Left ventricle myocardium inferior (tissue), 1 donor: Measurements from ENCODE around the gene SCNN1A. TPM values are rescaled to one million over a fixed set of nuclear protein-coding genes. Genes with fewer than 3 reads are reported as not detected.

Experiments
- DNase-seq: peaks from one replicate; pipeline ENCODE4 v3.0.0-alpha.2; 2020
- H3K27ac ChIP-seq: fragments of 200-600 bp; replicated peaks from 2 replicates; pipeline ENCODE4 v1.8.0; 2021
- H3K27me3 ChIP-seq: fragments of 200-600 bp; 2 replicates; pipeline ENCODE4 v1.8.0; 2021; ENCODE audit warnings: low read depth
- H3K36me3 ChIP-seq: fragments of 200-600 bp; 2 replicates; pipeline ENCODE4 v1.8.0; 2021
- H3K4me1 ChIP-seq: fragments of 200-600 bp; 2 replicates; pipeline ENCODE4 v1.8.0; 2021
- H3K4me3 ChIP-seq: fragments of 200-600 bp; 2 replicates; pipeline ENCODE4 v1.8.0; 2021; ENCODE audit warnings: mild to moderate bottlenecking, moderate library complexity
- H3K9me3 ChIP-seq: fragments of 200-600 bp; replicated peaks from 2 replicates; pipeline ENCODE4 v1.8.0; 2021
- intact Hi-C: fragments of 100-400 bp; cut with micrococcal nuclease; formaldehyde crosslinking; loops from one replicate; pipeline ENCODE4 v1.11.0; 2022
- total RNA-seq: library from RNA; stranded (reverse); fragmentation: NEBNext Ultra II Directional; extraction: Animal tissue kit (Norgen Biotek cat#: 25700); gene quantifications from one replicate; pipeline ENCODE4 v1.2.1, GENCODE V29; 2021
- TF ChIP-seq, protein P1 (sequence below): fragments of 200-600 bp; IDR thresholded peaks from 2 replicates; pipeline ENCODE4 v1.8.0; 2021; ENCODE audit warnings: antibody characterized with exemption, mild to moderate bottlenecking, borderline replicate concordance
- donor health status: DM: no; HTN: yes; CAD: no; lungs with severe emphysema.

SCNN1A gene
- total RNA-seq, 1 donor from 2014 or later = 0.22 TPM

GRCh38 chr12:6367065-6367968 is 8.0 kb downstream of the SCNN1A start:
- Histone ChIP-seq H3K9me3 (no peaks in the 10 kb centered on the region), H3K27me3 (no peaks in the 10 kb centered on the region), H3K4me1 (peaks cover 14% of the 10 kb centered on the region), H3K36me3 (no peaks in the 10 kb centered on the region), H3K4me3 (no peak overlapping the region), H3K27ac (peak overlapping the region; percentile 38)
- TF ChIP-seq, protein P1, sequence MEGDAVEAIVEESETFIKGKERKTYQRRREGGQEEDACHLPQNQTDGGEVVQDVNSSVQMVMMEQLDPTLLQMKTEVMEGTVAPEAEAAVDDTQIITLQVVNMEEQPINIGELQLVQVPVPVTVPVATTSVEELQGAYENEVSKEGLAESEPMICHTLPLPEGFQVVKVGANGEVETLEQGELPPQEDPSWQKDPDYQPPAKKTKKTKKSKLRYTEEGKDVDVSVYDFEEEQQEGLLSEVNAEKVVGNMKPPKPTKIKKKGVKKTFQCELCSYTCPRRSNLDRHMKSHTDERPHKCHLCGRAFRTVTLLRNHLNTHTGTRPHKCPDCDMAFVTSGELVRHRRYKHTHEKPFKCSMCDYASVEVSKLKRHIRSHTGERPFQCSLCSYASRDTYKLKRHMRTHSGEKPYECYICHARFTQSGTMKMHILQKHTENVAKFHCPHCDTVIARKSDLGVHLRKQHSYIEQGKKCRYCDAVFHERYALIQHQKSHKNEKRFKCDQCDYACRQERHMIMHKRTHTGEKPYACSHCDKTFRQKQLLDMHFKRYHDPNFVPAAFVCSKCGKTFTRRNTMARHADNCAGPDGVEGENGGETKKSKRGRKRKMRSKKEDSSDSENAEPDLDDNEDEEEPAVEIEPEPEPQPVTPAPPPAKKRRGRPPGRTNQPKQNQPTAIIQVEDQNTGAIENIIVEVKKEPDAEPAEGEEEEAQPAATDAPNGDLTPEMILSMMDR = peak; percentile 40
- intact Hi-C loops = no loop called here
- no peak for DNase-seq

DNA sequence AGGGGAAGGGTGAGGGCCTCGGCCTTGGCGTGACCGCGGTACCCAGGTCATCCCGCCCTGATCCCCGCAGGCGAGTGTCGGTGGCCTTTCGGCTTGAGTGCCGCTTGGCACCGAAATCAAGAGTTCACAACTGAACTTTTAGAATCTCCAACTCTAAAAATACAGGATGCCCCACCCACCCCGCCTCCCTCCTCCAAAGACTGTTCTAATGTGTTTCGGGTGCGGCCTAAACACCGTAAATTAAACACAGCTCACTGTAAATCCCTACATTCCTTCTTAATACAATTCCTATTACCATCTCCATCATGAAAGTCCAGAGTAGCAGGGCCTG is 11.4 kb downstream of the SCNN1A start:
- no peaks in the 10 kb centered on the region for H3K9me3 ChIP-seq
- TF ChIP-seq, protein P1 = no peak
- peak overlapping the region; percentile 94 for H3K27ac ChIP-seq
- no peaks in the 10 kb centered on the region for H3K36me3 ChIP-seq
- no peaks in the 10 kb centered on the region for H3K27me3 ChIP-seq
- peak overlapping the region; percentile 74 for H3K4me3 ChIP-seq
- intact Hi-C loops = no loop called here
- H3K4me1 ChIP-seq = peaks cover 17% of the 10 kb centered on the region
- DNase-seq = no peak

GRCh38 chr12:6363330-6364043 is 11.9 kb downstream of the SCNN1A start:
- H3K4me3 ChIP-seq = peak overlapping the region; percentile 74
- no peaks in the 10 kb centered on the region for H3K36me3 ChIP-seq
- intact Hi-C loops = no loop called here
- TF ChIP-seq, protein P1 = peak; percentile 5
- peak; percentile 82 for DNase-seq
- H3K4me1 ChIP-seq = peaks cover 17% of the 10 kb centered on the region
- no peaks in the 10 kb centered on the region for H3K27me3 ChIP-seq
- H3K27ac ChIP-seq = peak overlapping the region; percentile 94
- H3K9me3 ChIP-seq = no peaks in the 10 kb centered on the region

- peak overlapping the region; percentile 74 for H3K4me3 ChIP-seq
- H3K9me3 ChIP-seq = no peaks in the 10 kb centered on the region
- no peaks in the 10 kb centered on the region for H3K36me3 ChIP-seq
- H3K4me1 ChIP-seq = peaks cover 17% of the 10 kb centered on the region
- TF ChIP-seq, protein P1 = no peak
- intact Hi-C loops = no loop called here
- H3K27me3 ChIP-seq = no peaks in the 10 kb centered on the region
- H3K27ac ChIP-seq = peak overlapping the region; percentile 94
- no peak for DNase-seq
Measured at GRCh38 chr12:6363010-6363329, 12.4 kb downstream of the SCNN1A start.

- TF ChIP-seq, protein P1 = no peak
- H3K9me3 ChIP-seq = no peaks in the 10 kb centered on the region
- intact Hi-C loops = no loop called here
- peaks cover 17% of the 10 kb centered on the region for H3K4me1 ChIP-seq
- peak overlapping the region; percentile 94 for H3K27ac ChIP-seq
- no peak for DNase-seq
- no peaks in the 10 kb centered on the region for H3K27me3 ChIP-seq
- H3K36me3 ChIP-seq = no peaks in the 10 kb centered on the region
- H3K4me3 ChIP-seq = no peak overlapping the region
Measured at GRCh38 chr12:6362403-6362802, 13.0 kb downstream of the SCNN1A start.
